Omental fat pad (tissue), 4 donors: Measurements from ENCODE around the gene BPIFB2. TPM values are rescaled to one million over a fixed set of nuclear protein-coding genes. Genes with fewer than 3 reads are reported as not detected.

Experiments
- ATAC-seq: fragments of 150-250 bp; one replicate; pipeline ENCODE4 v1.9.1; 2016; ENCODE audit warnings: mild to moderate bottlenecking, moderate library complexity; ENCODE audit not compliant: low FRiP score
- DNase-seq: peaks from one replicate; pipeline ENCODE4 v3.0.0-alpha.2; 2019; ENCODE audit warnings: low spot score
- total RNA-seq, 4 donors: library from RNA; depleted of rRNA; stranded (reverse); fragments of >200 nt; gene quantifications; one replicate each; pipeline ENCODE4 v1.1.0, GENCODE V29; 2016
- TF ChIP-seq, protein P1 (sequence below), 3 donors: fragments of 450-650 bp; IDR thresholded peaks; one replicate each; pipeline ENCODE4 v1.5.1; 2016 to 2017; ENCODE audit warnings: antibody characterized with exemption in 3 of 3, mild to moderate bottlenecking in 3 of 3, moderate library complexity in 2 of 3

Gene BPIFB2
- total RNA-seq, 4 donors from 2014 or later: not detected

GRCh38 chr20:32989507-32990283 is 17.8 kb upstream of the BPIFB2 start:
- DNase-seq (no peak), ATAC-seq (no peak)
- TF ChIP-seq, protein P1, sequence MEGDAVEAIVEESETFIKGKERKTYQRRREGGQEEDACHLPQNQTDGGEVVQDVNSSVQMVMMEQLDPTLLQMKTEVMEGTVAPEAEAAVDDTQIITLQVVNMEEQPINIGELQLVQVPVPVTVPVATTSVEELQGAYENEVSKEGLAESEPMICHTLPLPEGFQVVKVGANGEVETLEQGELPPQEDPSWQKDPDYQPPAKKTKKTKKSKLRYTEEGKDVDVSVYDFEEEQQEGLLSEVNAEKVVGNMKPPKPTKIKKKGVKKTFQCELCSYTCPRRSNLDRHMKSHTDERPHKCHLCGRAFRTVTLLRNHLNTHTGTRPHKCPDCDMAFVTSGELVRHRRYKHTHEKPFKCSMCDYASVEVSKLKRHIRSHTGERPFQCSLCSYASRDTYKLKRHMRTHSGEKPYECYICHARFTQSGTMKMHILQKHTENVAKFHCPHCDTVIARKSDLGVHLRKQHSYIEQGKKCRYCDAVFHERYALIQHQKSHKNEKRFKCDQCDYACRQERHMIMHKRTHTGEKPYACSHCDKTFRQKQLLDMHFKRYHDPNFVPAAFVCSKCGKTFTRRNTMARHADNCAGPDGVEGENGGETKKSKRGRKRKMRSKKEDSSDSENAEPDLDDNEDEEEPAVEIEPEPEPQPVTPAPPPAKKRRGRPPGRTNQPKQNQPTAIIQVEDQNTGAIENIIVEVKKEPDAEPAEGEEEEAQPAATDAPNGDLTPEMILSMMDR (IDR thresholded peaks at IDR 0.05): no peak

DNA sequence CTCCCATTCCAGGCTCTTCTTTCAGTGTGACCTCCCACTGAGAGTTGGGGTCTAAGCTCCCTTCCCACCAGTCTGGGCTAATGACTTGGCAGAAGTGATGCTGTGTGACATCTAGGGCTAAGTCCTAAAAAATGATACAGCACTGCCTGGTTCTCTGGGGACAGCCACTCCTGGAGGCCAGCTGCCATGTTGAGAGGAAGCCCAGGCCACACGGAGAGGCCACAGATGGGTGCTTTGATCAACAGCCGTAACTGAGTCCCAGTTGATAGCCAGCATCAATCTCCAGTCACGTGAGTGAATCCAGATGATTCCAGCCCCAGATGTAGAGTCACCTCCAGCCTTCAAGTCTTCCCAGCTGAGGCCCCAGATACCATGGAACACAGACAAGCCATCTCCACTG is 17.1 kb upstream of the BPIFB2 start:
- TF ChIP-seq, protein P1 (IDR thresholded peaks at IDR 0.05): no peak
- ATAC-seq: no peak
- DNase-seq: no peak

DNA sequence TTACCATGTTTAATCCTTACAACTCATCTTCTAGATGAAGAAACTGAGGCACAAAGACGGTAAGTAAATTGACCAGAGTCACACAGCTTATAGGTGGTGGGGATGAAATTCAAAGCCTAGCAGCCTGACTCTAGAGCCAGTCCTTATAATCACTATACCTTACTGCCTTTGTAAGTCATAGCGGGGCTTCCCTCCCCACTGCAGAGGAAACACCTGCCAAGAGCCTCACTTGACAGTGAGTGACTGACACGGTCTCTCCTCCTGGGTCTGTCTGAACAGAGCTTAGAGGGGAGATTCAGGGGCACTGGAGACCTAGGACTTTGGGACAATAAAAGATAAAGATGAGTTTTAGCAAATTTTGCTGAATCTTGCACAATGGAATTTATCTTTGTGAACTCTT is 16.1 kb upstream of the BPIFB2 start:
- TF ChIP-seq, protein P1 (IDR thresholded peaks at IDR 0.05): no peak
- no peak for DNase-seq
- no peak for ATAC-seq

GRCh38 chr20:32991792-32992641 is 15.5 kb upstream of the BPIFB2 start:
- ATAC-seq (no peak), DNase-seq (no peak)
- TF ChIP-seq, protein P1 (IDR thresholded peaks at IDR 0.05): no peak

DNA sequence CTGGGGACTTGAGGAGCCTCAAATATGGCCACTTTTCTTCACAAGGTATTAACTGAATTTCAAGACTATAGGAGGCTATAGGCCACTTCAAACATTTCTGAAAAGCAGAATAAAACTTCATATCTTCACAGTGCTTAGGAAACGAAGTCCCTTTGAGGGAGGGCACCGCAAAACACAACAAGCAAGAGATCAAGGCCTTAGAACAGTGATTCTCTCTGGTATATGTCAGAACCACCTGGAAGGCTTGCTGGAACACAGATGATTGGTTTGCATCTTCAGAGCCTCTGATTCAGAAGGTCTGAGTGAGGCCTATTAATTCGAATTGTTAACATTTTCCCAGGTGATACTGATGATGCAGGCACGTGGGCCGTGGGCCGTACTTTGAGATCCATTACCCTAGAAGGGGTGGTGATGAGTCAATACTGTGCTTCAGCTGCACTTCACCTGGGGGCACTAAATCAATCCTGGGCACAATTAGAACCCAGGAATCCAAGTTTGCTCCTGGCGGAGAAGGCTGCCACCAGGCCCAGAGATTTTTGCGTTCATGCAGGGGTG is 13.9 kb upstream of the BPIFB2 start:
- ATAC-seq (no peak), DNase-seq (no peak)
- TF ChIP-seq, protein P1 (IDR thresholded peaks at IDR 0.05): no peak

- TF ChIP-seq, protein P1 (IDR thresholded peaks at IDR 0.05): no peak
- DNase-seq (no peak), ATAC-seq (no peak)
These were observed 11.7 kb upstream of the BPIFB2 start for GRCh38 chr20:32995802-32996201.
